ENCODE results near the gene ZNF76. TPM values are rescaled to one million over a fixed set of nuclear protein-coding genes. Genes with fewer than 3 reads are reported as not detected.

Gene ZNF76
- total and polyA plus RNA-seq, 2 of the 13 experiments (the other 11 are each of a cell fraction or from before 2014, with no cell fraction given) = 13.2 to 26.4 TPM

DNA sequence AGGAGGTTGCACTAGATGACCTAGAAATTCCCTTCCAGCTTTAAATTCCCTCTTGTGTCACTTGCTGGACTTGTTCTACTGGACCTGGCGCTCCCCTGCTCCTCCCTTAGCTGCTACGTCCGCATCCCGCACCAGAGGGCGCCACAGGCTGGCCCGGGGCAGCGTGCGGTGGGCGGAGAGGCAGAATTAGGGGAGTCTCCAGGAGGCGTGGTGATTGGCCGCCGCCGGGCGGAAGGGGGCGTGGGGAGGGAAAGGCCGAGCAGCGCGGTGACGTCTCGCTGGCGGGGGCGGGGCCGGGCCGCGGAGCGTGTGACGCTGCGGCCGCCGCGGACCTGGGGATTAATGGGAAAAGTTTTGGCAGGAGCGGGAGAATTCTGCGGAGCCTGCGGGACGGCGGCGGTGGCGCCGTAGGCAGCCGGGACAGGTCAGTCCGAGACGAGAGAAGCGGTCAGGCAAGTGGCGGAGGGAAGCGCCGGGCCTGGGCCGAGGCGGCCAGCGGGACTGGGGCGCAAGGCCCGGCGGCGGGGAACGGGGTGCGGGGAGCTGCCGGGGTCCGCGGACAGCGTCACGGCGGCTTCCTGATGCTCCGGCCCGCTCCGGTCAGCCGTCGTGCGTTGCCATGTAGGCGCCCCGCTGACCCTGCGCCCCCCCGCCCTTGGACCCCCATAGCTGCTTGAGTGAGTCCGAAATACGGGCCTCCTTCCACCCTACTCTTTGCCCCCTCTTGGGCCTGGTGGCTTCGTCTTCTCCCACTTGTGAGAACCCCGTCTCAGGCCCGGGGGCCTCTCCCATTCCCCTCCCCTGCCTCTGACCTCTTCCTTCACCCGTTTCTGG is 82.9 kb downstream of the ZNF76 start, which contains the start of gene PPARD (continued):
- TF ChIP-seq ZC3H13 (CRISPR knock-in tag; IDR thresholded peaks at IDR 0.05) (peak; percentile 53; the same call in 1 of the 2 replicates), IRF2 (CRISPR knock-in tag; IDR thresholded peaks at IDR 0.05) (peak; percentile 96), ZNF605 (CRISPR knock-in tag; IDR thresholded peaks at IDR 0.05) (no peak), ZNF614 (CRISPR knock-in tag; IDR thresholded peaks at IDR 0.05; ENCODE audit: borderline replicate concordance) (peak; percentile 96), FOSL1 (CRISPR knock-in tag; IDR thresholded peaks at IDR 0.05; ENCODE audit: borderline replicate concordance) (no peak), ZNF720 (CRISPR knock-in tag; IDR thresholded peaks at IDR 0.05) (no peak), KDM5B (CRISPR knock-in tag; IDR thresholded peaks at IDR 0.05; ENCODE audit: borderline replicate concordance) (peak; percentile 88; the same call in 1 of the 2 replicates), ZNF670 (CRISPR knock-in tag; IDR thresholded peaks at IDR 0.05; ENCODE audit: borderline replicate concordance) (peak; percentile 85; the same call in 1 of the 2 replicates), ZNF567 (CRISPR knock-in tag; IDR thresholded peaks at IDR 0.05; ENCODE audit: borderline replicate concordance) (0 out of 2 replicates have a peak, but pooled peaks have one; percentile 44), ZNF274 (CRISPR knock-in tag; IDR thresholded peaks at IDR 0.05) (peak; percentile 70; the same call in 1 of the 2 replicates), ZNF33B (CRISPR knock-in tag; IDR thresholded peaks at IDR 0.05) (no peak), ZNF20 (CRISPR knock-in tag; IDR thresholded peaks at IDR 0.05) (no peak), ZNF878 (CRISPR knock-in tag; IDR thresholded peaks at IDR 0.05) (no peak), PHF5A (CRISPR knock-in tag; IDR thresholded peaks at IDR 0.05; ENCODE audit: low read depth, unreplicated experiment) (peak; percentile 90), KLF12 (CRISPR knock-in tag; IDR thresholded peaks at IDR 0.05; ENCODE audit: borderline replicate concordance) (peak; percentile 67; the same call in 1 of the 2 replicates)
- TF ChIP-seq, protein P1, sequence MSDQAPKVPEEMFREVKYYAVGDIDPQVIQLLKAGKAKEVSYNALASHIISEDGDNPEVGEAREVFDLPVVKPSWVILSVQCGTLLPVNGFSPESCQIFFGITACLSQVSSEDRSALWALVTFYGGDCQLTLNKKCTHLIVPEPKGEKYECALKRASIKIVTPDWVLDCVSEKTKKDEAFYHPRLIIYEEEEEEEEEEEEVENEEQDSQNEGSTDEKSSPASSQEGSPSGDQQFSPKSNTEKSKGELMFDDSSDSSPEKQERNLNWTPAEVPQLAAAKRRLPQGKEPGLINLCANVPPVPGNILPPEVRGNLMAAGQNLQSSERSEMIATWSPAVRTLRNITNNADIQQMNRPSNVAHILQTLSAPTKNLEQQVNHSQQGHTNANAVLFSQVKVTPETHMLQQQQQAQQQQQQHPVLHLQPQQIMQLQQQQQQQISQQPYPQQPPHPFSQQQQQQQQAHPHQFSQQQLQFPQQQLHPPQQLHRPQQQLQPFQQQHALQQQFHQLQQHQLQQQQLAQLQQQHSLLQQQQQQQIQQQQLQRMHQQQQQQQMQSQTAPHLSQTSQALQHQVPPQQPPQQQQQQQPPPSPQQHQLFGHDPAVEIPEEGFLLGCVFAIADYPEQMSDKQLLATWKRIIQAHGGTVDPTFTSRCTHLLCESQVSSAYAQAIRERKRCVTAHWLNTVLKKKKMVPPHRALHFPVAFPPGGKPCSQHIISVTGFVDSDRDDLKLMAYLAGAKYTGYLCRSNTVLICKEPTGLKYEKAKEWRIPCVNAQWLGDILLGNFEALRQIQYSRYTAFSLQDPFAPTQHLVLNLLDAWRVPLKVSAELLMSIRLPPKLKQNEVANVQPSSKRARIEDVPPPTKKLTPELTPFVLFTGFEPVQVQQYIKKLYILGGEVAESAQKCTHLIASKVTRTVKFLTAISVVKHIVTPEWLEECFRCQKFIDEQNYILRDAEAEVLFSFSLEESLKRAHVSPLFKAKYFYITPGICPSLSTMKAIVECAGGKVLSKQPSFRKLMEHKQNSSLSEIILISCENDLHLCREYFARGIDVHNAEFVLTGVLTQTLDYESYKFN (CRISPR knock-in tag; conservative IDR thresholded peaks at IDR 0.05) = peak; percentile 69
- TF ChIP-seq, protein P2, sequence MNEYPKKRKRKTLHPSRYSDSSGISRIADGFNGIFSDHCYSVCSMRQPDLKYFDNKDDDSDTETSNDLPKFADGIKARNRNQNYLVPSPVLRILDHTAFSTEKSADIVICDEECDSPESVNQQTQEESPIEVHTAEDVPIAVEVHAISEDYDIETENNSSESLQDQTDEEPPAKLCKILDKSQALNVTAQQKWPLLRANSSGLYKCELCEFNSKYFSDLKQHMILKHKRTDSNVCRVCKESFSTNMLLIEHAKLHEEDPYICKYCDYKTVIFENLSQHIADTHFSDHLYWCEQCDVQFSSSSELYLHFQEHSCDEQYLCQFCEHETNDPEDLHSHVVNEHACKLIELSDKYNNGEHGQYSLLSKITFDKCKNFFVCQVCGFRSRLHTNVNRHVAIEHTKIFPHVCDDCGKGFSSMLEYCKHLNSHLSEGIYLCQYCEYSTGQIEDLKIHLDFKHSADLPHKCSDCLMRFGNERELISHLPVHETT (CRISPR knock-in tag; conservative IDR thresholded peaks at IDR 0.05) = peak; percentile 53; the same call in 1 of the 2 replicates
- TF ChIP-seq, protein P3, sequence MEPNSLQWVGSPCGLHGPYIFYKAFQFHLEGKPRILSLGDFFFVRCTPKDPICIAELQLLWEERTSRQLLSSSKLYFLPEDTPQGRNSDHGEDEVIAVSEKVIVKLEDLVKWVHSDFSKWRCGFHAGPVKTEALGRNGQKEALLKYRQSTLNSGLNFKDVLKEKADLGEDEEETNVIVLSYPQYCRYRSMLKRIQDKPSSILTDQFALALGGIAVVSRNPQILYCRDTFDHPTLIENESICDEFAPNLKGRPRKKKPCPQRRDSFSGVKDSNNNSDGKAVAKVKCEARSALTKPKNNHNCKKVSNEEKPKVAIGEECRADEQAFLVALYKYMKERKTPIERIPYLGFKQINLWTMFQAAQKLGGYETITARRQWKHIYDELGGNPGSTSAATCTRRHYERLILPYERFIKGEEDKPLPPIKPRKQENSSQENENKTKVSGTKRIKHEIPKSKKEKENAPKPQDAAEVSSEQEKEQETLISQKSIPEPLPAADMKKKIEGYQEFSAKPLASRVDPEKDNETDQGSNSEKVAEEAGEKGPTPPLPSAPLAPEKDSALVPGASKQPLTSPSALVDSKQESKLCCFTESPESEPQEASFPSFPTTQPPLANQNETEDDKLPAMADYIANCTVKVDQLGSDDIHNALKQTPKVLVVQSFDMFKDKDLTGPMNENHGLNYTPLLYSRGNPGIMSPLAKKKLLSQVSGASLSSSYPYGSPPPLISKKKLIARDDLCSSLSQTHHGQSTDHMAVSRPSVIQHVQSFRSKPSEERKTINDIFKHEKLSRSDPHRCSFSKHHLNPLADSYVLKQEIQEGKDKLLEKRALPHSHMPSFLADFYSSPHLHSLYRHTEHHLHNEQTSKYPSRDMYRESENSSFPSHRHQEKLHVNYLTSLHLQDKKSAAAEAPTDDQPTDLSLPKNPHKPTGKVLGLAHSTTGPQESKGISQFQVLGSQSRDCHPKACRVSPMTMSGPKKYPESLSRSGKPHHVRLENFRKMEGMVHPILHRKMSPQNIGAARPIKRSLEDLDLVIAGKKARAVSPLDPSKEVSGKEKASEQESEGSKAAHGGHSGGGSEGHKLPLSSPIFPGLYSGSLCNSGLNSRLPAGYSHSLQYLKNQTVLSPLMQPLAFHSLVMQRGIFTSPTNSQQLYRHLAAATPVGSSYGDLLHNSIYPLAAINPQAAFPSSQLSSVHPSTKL (CRISPR knock-in tag; IDR thresholded peaks at IDR 0.05) = peak; percentile 82
- TF ChIP-seq, protein P4, sequence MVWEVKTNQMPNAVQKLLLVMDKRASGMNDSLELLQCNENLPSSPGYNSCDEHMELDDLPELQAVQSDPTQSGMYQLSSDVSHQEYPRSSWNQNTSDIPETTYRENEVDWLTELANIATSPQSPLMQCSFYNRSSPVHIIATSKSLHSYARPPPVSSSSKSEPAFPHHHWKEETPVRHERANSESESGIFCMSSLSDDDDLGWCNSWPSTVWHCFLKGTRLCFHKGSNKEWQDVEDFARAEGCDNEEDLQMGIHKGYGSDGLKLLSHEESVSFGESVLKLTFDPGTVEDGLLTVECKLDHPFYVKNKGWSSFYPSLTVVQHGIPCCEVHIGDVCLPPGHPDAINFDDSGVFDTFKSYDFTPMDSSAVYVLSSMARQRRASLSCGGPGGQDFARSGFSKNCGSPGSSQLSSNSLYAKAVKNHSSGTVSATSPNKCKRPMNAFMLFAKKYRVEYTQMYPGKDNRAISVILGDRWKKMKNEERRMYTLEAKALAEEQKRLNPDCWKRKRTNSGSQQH (CRISPR knock-in tag; IDR thresholded peaks at IDR 0.05; ENCODE audit: low read depth) = no peak; the same call in 1 of the 2 replicates
